IPS-18a (cell line): ENCODE results near the gene GTF3C6.
"Not testable (repeated sequence)": the region's sequence is repeated elsewhere in the genome, so short reads cannot be mapped to it uniquely, and the experiment has no call there.

ENCODE experiments used
- H3K27ac ChIP-seq: one replicate; pipeline ENCODE4 v1.5.1; 2013; ENCODE audit warnings: low read length
- H3K27me3 ChIP-seq: one replicate; pipeline ENCODE4 v1.6.1; 2013; ENCODE audit warnings: mild to moderate bottlenecking, low read length; ENCODE audit not compliant: control insufficient read depth, insufficient read depth
- H3K36me3 ChIP-seq: one replicate; pipeline ENCODE4 v1.6.1; 2013; ENCODE audit warnings: low read depth, low read length; ENCODE audit not compliant: control insufficient read depth
- H3K4me1 ChIP-seq: one replicate; pipeline ENCODE4 v1.6.1; 2013; ENCODE audit warnings: low read depth, low read length; ENCODE audit not compliant: control insufficient read depth
- H3K4me3 ChIP-seq: one replicate; pipeline ENCODE4 v1.5.1; 2013; ENCODE audit warnings: low read length
- H3K9ac ChIP-seq: one replicate; pipeline ENCODE4 v1.6.1; 2013; ENCODE audit warnings: mild to moderate bottlenecking, low read length, moderate library complexity
- H3K9me3 ChIP-seq: one replicate; pipeline ENCODE4 v1.6.1; 2013; ENCODE audit warnings: low read depth, low read length; ENCODE audit not compliant: control insufficient read depth

GTF3C6 gene

GRCh38 chr6:110980648-110981047 lies 22.1 kb downstream of the GTF3C6 start:
- Histone ChIP-seq H3K9ac (no peak overlapping the region), H3K9me3 (no peaks in the 10 kb centered on the region), H3K27ac (no peak overlapping the region), H3K36me3 (peaks cover 10% of the 10 kb centered on the region), H3K4me3 (peak overlapping the region; percentile 95), H3K4me1 (peaks cover 6% of the 10 kb centered on the region), H3K27me3 (no peaks in the 10 kb centered on the region)

GRCh38 chr6:110981202-110981600 lies 22.7 kb downstream of the GTF3C6 start:
- Histone ChIP-seq H3K9ac (peak overlapping the region; percentile 93), H3K36me3 (peaks cover 16% of the 10 kb centered on the region), H3K4me3 (peak overlapping the region; percentile 95), H3K27me3 (no peaks in the 10 kb centered on the region), H3K9me3 (no peaks in the 10 kb centered on the region), H3K27ac (no peak overlapping the region), H3K4me1 (peaks cover 6% of the 10 kb centered on the region)

GRCh38 chr6:110990840-110991576 lies 32.5 kb downstream of the GTF3C6 start:
- no peak overlapping the region for H3K9ac ChIP-seq
- H3K9me3 ChIP-seq: no peaks in the 10 kb centered on the region
- no peak overlapping the region for H3K4me3 ChIP-seq
- no peaks in the 10 kb centered on the region for H3K27me3 ChIP-seq
- no peak overlapping the region for H3K27ac ChIP-seq
- H3K36me3 ChIP-seq: peaks cover 74% of the 10 kb centered on the region
- no peaks in the 10 kb centered on the region for H3K4me1 ChIP-seq

DNA sequence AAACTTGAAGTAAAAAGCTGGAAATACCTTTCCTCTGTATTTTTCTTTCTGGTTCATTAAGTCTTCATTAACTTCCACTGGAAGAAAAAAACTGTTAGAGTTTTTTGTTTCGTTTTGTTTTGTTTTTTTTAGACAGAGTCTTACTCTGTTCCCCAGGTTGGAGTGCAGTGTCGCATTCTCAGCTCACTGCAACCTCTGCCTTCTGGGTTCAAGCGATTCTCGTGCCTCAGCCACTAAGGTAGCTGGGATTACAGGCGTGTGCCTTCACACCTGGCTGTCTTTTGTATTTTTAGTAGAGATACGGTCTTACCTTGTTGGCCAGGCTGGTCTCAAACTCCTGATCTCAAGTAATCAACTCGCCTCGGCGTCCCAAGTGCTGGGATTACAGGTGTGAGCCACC lies 38.2 kb downstream of the GTF3C6 start:
- H3K9me3 ChIP-seq: no peaks in the 10 kb centered on the region
- H3K36me3 ChIP-seq: peaks cover 89% of the 10 kb centered on the region
- no peak overlapping the region for H3K9ac ChIP-seq

GRCh38 chr6:110999634-111000270 lies 41.2 kb downstream of the GTF3C6 start:
- no peaks in the 10 kb centered on the region for H3K27me3 ChIP-seq
- peaks cover 83% of the 10 kb centered on the region for H3K36me3 ChIP-seq
- H3K27ac ChIP-seq: no peak overlapping the region

More for the DNA sequence above, 38.2 kb downstream of the GTF3C6 start:
- H3K4me1 ChIP-seq: no peaks in the 10 kb centered on the region
- H3K27me3 ChIP-seq: no peaks in the 10 kb centered on the region
- H3K27ac ChIP-seq: no peak overlapping the region
- H3K4me3 ChIP-seq: no peak overlapping the region

DNA sequence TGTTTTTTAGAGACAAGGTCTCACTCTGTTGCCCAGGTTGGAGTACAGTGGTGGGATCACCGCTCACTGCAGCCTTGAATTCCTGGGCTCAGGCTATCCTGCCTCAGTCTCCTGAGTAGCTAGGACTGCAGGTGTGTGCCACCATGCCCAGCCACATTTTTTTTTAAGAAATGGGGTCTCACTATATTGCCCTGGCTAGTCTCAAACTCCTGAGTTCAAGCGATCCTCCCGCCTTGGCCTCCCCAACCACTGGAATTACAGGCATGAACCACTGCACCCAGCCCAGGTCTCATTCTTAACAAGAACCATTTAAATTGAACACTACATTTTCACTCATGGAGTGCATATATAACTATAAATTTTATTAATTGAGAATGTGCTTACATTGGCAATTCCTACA lies 43.8 kb downstream of the GTF3C6 start:
- Histone ChIP-seq H3K9me3 (no peaks in the 10 kb centered on the region), H3K4me1 (no peaks in the 10 kb centered on the region), H3K27me3 (no peaks in the 10 kb centered on the region), H3K9ac (no peak overlapping the region), H3K27ac (no peak overlapping the region), H3K4me3 (no peak overlapping the region), H3K36me3 (peaks cover 73% of the 10 kb centered on the region)

More at GRCh38 chr6:110999634-111000270, 41.2 kb downstream of the GTF3C6 start:
- Histone ChIP-seq H3K9ac (no peak overlapping the region), H3K9me3 (no peaks in the 10 kb centered on the region), H3K4me1 (no peaks in the 10 kb centered on the region), H3K4me3 (no peak overlapping the region)

DNA sequence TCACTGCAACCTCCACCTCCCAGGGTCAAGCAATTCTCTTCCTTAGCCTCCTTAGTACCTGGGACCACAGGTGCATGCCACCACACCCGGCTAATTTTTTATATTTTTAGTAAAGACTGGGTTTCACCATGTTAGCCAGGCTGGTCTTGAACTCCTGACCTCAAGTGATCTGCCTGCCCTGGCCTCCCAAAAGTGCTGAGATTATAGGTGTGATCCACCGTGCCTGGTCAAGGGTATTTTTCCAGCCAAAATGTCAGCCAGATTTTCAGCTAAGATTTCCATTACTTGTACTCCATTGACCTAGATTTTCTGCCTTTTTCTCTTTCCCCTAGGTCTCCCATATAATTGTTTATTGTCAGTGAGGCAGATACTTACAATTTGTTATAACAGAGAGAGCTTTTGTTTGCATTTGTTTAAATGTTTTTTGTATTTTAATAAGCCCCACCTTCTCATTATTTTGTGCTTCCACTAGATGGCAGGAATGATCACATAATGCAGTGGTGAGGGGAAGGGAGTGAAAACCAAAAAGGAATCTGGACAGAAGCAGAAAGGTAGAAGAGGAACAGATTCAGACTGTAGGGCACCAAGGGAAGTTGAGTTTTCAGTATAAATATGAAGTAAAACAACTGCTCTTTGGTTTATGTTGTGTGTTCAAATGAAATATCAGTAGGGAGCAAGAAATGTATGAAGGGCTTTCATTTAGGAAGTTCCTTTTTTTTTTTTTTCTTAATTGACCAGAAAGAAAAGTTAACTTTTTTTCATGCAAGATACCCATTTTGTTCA lies 53.0 kb downstream of the GTF3C6 start:
- Histone ChIP-seq H3K27ac (no peak overlapping the region), H3K27me3 (no peaks in the 10 kb centered on the region), H3K4me1 (no peaks in the 10 kb centered on the region), H3K9ac (no peak overlapping the region), H3K36me3 (peaks cover 61% of the 10 kb centered on the region), H3K9me3 (no peaks in the 10 kb centered on the region), H3K4me3 (no peak overlapping the region)

DNA sequence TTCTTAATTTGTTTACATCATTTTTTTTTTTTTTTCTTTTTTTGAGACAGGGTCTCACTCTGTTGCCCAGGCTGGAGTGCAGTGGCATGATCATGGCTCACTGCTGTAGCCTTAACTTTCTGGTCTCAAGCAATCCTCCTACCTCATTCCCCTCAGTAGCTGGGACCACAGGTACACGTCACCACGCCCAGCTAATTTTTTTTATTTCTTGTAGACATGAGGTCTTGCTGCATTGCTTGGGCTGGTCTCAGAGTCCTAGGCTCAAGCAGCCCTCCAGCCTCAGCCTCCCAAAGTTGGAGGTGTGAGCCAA lies 53.6 kb downstream of the GTF3C6 start:
- H3K27me3 ChIP-seq: no peaks in the 10 kb centered on the region
- H3K36me3 ChIP-seq: peaks cover 61% of the 10 kb centered on the region
- no peak overlapping the region for H3K27ac ChIP-seq
- H3K4me1 ChIP-seq: no peaks in the 10 kb centered on the region
- H3K4me3 ChIP-seq: no peak overlapping the region
- no peak overlapping the region for H3K9ac ChIP-seq
- H3K9me3 ChIP-seq: no peaks in the 10 kb centered on the region

GRCh38 chr6:111012520-111012919 lies 54.0 kb downstream of the GTF3C6 start:
- not testable (repeated sequence) for H3K4me3 ChIP-seq, H3K27ac ChIP-seq
- peaks cover 61% of the 10 kb centered on the region for H3K36me3 ChIP-seq

GRCh38 chr6:111013144-111013915 lies 54.8 kb downstream of the GTF3C6 start:
- no peak overlapping the region for H3K9ac ChIP-seq
- no peak overlapping the region for H3K27ac ChIP-seq
- no peaks in the 10 kb centered on the region for H3K27me3 ChIP-seq
- H3K9me3 ChIP-seq: no peaks in the 10 kb centered on the region
- H3K4me1 ChIP-seq: no peaks in the 10 kb centered on the region
- H3K36me3 ChIP-seq: peaks cover 63% of the 10 kb centered on the region
- H3K4me3 ChIP-seq: no peak overlapping the region

More at GRCh38 chr6:111012520-111012919, 54.0 kb downstream of the GTF3C6 start:
- H3K9me3 ChIP-seq, H3K9ac ChIP-seq, H3K4me1 ChIP-seq, H3K27me3 ChIP-seq: not testable (repeated sequence)
